Measurements from ENCODE around the gene LRMDA.
"Not testable (repeated sequence)": the region's sequence is repeated elsewhere in the genome, so short reads cannot be mapped to it uniquely, and the experiment has no call there.

LRMDA gene

DNA sequence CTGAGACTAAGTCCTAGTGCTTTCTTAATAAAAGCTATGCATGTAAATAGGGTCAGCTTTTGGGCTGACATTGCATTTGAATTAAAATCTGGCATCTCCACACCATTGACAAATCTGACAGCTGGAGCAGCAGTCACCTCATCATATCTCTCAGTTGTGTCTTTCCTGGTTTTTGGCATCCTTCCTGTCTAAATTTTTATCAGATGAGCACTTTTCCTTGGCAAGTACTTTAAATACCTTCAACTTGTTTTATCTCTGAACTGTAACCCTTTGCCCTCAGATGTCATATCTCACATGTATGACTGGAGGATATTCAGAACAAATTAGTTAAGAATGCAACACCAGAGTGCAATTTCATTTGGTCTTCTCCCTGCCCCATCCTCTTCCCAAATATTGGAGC lies 1066.2 kb downstream of the LRMDA start:
- DNase-seq: no peak

DNA sequence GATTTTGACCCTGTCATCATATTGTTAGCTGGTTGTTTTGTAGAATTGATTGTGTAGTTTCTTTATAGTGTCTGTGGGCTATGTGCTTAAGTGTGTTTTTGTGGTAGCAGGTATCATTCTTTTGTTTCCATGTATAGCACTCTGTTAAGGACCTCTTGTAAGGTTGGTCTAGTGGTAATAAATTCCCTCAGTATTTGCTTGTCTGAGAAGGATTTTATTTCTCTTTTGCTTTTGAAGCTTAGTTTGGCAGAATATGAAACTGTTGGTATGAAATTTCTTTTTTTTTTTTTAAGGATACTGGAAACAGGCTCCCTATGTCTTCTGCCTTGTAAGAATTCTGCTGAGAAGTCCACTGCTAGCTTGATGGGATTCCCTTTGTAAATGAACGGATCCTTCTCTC lies 1073.4 kb downstream of the LRMDA start:
- no peak for DNase-seq

DNA sequence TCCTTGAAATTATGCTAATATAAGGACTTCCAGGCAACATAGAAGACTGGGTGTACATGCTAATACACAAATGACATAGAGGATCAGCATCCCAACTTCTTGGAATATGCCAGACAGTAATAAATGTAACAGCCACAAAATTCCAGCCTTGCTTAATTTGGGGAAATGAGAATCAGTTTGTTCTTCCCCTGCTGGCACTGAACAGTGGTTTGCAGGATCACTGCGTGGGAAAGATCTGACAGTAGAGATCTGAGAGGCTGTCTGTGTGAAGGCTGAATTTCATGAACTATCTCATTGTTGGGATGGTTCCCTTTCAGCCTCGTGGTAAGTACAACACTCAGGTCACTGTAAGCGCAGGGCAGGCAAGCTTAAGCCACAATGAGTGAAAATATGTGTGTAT lies 1078.0 kb downstream of the LRMDA start:
- no peak for DNase-seq

DNA sequence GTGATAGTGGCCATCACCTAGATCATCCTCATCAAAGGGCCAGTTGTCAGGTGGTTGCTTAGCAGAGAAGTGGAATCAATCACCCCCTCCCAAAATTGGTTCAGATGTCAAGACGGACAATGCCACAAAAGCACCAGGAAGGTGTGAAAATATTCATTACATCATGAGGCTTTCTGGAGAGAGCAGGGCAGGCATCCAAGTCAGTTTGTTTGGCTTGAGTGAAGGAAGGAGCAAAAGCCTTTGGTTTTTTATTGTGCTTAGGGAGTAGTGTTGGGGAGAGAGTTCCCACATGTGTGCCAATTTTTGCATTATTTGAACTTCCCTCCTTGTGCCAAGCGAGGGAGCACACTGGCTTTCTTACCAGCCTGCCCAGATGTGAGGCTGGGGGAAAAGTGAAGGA lies 1082.9 kb downstream of the LRMDA start:
- no peak for DNase-seq

DNA sequence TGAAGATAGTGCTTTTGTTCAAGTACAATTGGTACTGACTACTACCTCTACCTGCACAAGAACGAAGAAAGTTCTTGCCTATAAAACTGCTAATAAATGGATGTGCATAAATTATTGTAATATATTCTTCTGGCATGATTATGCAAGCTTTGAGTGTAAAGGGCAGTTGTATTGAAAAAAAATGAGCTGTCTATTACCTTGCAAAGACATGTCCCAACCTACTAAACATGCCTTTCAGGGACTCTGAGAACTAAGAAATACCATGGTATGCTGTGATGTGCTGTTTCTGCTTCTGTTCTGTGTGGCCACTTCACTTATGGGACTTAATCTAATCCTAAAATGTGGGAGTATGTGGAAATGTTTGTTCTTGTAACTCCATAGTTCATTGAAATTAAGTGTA lies 1083.4 kb downstream of the LRMDA start:
- DNase-seq: no peak

DNA sequence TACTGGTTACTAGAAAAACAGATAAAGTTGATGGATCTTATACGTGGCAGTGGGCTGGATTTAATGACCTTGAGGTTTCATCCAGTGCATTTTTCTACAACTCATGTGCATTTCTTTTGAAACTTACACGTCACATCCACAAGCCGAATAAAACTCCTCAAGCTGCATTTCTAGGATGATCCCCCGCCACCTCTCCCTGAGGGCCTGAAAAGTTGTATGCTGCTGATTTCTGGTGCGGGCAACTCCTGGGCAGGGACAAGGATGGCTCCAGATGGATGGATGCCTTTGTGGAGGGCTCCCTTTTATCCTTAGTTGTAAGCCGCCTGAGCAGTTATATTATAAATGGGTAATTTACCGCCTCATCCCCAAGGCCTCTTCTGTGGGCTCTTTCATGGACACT lies 1091.1 kb downstream of the LRMDA start:
- no peak for DNase-seq

DNA sequence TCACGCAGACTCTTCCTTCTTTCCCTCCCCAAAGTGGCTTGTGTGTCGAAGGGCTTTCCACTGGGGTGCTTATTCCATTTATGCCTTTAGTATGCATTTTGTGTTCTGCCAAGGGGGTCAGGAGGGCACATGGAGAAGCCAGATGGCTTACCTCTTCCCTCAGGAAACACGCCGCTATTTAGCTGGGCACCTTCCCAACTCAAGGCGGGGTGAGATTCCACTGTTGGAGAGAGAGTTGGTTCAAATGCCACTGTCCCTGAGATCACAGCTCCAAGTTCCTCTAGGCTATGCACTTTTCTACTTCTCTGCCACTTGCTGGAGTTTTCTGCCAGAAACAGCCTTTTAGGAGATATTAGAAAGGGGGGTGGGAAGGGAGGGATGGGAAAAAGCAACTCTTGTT lies 1091.8 kb downstream of the LRMDA start:
- no peak for DNase-seq

DNA sequence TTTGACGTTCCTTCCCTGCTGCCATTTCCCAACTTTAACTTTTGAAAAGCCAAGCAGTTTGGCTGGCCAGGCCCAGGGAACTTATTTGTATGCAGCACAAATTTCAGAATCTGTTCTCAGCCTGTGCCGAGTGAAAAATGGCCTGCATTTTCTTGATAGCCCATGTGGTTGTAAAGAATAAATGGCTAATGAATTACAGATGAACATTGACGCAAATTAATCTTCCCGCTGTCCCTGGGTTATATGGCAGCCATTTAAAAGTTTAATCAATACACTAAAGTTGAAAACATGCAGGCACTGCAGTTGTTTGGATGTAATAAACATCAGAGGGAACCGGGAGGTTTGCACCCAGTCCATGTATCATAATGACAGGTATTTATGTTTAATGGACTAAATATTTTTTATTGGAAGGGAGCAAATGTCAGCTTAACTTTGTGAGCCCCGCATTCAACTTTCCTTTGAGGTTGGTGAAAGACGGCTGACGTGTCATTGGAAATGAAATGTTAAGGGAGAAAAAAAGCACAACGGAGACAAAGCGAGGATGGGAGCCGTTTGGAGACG lies 1092.4 kb downstream of the LRMDA start:
- no peak for DNase-seq

DNA sequence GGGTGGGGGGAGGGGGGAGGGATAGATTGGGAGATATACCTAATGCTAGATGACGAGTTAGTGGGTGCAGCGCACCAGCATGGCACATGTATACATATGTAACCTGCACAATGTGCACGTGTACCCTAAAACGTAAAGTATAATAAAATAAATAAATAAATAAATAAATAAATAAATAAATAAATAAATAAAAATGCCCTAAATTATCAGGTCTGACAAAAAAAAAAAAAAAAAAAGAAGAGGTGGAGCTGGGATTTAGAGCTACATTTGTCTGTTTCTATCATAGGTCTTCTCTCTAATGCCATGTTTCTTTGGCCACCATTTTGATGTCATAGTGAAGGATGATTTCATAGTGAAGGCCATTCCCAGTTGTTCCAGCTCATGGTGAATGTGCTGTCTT lies 1095.4 kb downstream of the LRMDA start:
- DNase-seq: not testable (repeated sequence)

DNA sequence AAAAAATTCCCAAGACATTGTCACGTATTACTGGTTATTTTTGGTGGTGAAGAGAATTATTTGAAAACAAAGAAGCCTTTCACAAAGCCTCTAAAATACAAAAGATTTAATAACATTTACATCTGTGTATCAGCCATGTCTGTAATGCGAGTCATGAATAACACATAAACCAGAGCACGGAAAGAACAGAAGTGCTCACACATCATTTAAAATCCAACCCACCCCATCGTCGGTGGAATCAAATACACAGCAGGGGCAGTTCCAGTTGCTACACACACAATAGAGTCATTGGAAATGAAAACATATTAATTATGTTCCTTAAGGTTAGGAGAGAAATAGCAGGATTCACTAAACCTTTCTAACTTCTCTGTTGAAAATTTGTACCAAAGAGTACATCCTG lies 1108.9 kb downstream of the LRMDA start:
- DNase-seq: no peak

DNA sequence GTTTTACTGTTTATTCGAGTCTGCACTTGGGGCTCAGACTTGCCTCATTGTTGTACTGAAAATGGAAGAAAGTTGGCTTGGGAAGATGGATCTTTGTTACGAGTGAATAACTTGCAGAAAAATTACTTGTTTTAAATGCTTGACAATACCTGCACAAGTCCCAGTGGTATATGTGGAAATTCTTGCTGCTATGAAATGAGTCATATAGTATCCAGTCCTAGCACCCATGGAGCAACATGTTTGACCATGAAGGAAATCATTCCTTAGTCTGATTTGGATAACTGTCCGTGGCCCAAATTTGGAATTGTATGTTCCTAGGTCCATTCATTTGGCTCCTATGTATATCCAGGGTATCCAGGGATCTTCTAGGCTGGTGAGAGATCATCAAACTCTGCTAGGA lies 1109.4 kb downstream of the LRMDA start:
- no peak for DNase-seq

DNA sequence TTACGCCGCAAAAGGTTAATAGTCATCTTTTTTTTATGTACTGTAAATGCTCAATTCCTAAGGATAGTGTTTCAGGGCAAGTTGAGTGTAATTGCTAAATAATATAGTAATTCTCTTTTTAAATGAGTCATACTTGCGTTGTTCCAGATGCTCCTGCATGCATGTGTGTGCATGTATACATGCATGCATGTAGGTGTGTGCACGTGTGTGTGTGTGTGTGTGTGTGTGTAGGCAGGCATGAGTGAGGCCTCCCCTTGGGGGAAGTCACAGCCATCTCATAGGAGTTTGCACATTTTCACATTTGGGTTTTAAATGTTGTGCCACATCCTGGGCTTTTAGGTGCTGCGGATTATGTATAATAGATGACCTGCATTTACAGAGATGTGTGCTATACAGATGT lies 1110.4 kb downstream of the LRMDA start:
- DNase-seq: no peak

DNA sequence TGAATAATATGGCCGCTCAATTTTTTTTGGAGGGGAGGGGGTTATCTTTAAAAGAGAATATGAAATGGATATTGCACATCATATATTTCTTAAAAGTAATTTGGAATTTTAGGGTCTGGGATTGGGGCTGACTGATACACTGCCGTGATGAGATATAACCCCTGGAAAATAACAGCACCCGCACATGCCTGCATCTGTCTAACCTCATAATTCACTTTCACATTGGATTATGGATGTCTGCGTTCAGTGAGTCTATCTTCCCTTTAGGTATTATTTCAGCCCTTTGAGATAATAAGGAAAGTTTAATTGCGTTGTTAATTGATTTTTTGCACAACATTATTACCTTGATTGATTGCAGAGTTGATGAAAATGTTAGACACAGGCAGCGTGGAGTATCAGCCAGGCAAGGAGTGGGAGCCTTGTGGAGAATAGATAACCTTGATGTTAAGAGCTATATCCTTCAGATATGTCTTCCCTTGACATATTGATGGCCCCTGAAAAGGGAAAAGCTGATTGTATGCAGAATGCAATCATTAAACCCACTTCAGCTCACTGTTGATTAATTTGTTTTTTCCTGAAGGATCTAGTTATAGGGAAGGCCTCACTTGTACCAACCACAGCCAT lies 1111.0 kb downstream of the LRMDA start:
- no peak for DNase-seq

DNA sequence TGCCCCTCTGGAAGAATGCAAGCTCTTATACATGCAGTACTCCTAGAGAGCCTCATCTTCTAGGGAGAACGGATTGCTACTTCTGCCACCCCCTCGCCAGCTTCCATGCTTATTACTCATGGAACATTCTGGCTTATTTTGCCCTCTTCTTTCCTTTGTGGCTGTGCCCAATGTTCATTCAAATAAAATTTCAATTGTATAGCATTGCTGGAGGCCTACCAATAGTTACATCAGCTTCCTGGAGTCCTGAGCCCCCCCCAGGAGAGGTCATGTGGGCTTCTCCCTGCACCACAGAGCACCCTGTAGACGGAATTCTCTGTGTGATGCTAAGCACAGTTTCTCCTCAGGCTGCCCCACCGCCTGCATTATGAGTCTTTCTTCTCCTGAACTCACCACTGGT lies 1112.2 kb downstream of the LRMDA start:
- no peak for DNase-seq

DNA sequence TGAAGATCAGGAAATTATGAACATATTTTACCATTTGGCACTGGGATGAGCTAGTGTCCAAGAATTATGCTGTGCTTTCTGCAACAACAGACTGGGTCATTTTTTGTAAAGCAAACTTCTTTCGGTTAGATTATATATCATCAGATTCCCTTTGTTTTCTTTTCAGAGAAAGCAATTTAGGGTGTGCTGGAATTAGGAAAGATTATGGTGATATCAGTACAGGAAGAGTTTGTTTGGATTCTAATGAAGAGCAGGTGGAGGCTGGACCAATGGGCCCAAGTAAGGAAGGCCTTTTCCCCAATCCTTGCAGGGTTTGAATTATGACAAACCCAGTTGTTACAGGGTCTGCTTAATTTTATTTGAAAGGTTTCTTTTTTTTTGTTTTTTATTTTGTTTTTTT lies 1113.4 kb downstream of the LRMDA start:
- no peak for DNase-seq

DNA sequence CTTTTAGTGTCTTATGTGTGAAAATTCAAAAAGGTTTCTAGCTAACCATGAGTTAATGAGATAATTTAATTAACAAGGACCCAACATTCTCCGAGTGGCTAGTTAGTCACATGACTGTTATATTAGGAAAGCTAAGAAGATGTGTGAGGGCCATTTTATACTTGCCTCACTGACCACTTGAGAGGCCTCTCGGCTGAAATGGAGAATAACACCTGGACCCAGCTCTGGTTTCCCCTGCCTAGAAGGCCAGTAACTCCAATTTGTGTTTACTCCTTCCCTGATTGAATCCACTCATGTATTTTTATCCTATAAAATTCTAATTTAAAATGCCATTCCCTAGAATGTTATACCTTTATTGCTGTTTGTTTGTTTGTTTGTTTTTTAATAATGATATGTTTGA lies 1115.0 kb downstream of the LRMDA start:
- DNase-seq: no peak

DNA sequence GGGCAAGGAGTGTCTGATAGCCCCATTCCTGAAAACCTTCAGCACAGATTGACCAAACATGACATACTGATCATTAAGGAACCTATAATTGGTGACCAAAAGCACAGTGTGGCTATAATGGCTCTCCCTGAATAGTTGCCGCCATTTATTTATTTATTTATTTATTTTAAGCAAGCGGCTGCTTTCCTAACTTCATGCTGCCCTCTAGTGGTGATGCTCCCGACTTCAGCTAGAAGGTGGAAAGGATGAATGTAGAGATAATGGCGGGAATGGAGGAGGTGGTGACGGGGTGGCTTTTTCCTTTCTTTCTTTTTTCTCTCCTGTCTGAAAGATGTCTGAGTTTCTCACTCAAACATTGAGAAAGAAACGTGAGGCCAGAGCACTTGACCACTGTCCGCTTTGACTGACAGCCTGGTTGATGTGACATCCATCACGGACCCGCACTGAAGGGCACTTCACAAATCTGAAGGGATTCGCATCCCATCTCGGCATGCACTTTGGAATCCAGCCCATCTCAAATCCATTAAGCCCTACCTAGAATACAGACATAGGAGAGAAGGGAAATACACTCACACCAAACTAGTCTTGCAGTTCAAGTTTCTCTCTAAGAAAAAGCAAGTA lies 1116.0 kb downstream of the LRMDA start:
- peak; percentile 82 for DNase-seq

DNA sequence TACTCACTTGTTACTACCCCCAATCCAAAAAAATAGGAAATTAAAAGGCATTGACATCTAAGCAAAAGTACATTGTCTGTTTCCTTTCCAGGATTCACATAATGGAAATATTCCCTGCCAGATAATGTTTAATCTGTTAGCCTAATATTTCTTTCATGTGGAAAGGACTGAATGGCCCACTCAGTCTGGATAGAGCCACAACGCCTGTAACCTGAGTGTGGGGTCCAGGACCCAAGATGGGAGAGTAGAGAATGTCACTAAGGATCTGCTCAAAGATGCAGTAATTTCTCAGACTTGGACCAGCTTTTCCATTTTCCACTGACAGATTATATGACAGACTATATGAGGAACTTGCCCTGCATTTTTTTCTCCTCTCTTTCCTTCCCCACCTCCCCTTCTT lies 1117.3 kb downstream of the LRMDA start:
- no peak for DNase-seq

DNA sequence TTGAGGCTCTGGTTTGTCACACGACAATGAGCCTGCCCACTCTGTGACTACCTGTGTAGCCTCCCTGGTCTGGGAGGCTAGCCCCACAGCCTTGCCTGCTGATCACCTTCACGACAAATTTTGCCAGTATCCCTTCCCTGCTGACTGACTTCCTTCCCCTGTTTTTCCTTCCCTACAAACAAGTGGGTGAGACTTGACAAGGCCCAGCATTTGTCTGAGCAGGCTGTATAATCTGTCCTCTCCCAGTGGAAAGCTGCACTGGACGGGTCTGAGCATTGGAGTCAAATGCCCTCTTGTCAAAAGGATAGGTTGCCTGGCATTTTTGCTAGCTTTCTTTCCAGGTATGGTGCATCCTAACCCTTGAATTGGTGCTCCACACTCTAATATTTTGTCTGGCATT lies 1117.7 kb downstream of the LRMDA start:
- no peak for DNase-seq

DNA sequence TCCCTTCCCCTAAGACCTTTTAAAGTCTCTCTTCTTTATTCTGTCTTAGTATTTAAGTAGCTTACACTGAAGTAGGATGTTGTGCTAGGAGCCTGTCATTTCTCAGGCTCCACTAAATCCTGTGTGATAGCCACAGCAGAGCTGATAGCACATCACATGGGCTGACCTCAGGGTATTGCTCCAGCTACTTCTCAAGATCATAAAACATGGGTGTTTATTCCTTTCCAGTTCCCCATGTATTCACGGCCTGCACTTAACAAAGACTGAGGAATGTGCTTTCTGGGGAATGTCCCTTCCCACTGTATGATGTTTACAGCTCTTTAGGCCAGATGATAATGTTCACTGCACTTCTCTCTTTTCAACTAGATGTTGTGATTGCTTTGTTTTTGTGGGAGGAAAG lies 1119.4 kb downstream of the LRMDA start:
- no peak for DNase-seq

DNA sequence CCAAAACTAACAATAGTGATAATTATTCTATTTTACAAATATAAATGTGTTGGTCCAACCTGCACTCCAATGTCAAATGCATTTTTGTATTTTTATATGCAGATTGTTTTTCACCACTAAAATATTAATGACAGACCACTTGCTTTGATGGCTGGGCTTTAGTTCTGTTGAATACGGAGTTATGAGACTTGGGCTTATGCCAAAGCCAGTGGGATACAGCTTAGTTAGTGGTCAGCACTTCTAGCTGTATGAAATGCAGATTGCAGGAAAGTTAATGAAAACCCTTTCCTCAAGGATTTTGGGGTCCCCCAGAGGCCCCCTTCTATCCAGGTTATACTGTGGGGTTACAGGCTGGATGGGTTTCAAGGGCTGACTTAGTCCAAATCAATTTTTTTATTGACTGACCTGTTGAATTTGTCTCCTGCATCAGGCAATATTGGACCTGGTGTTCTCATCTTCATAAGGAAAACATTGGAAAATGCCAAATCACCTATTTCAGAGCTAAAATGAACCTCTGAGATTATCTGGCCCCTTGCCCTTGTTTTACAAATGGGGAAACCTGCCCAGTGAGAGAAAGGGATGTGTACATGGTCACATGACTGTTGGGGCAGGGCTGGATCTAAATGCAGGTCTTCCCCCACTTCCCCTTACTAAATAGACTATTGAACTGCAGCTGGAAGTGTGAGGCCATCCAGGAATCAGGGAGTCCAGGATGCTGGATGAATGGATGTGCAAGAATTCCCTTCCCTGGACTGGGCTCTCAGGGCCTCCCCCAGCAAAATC lies 1120.9 kb downstream of the LRMDA start:
- DNase-seq: no peak

DNA sequence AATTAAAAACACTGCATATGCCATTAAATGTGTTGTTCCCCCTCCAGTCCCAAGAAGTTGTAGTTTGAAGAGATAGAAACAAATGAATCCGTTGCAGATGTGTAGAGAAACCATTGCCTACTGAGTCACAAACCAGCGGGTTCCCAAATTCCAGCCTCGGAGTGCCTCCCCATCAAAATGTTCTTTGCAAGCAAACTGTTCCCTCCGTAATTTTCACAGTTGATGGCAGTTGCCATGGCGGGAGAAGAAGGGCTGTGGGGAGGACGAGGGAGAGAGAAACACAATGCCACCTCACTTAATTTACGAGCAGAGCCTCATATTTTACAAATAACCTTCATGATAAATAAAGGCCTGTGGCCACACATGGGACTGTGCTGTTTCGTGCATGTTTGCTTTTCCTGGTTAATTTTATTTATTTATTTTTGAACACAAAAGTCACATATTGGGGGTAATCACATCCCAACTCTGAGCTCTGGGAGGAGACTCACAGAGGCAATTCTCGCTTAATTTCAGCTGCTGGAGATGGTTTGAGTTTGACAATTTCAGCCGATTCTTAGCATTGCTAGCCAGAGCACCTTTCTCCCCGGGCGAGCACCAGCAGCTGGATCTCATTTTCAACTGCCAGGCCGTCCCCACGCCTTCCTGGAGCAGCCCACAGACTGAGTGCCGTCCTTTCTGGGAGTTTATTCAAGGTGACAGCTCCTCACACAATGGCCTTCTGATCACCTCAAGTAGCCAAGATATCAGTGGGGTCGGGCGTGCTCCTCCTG lies 1122.0 kb downstream of the LRMDA start:
- no peak for DNase-seq

DNA sequence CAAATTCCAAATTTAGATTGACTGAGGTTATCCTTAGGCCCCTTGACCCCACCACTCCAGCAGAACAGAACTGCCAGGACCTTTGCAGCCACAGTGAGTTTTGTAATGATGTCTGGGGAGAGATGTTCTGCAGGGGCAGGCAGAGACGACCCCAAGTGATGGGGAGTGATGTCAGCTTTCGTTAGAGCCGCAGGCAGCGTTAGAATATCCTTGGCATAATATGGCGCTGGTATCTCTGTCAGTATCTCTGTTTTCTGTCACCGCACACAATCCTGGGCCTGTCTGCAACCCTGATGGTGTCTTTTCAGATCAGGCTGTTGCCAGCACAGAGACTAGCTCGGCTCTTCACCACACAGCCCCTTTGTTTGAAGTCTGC lies 1122.6 kb downstream of the LRMDA start:
- no peak for DNase-seq
